ENCODE data around the gene PHYKPL.

Gene PHYKPL

GRCh38 chr5:178210073-178210535 is 22.5 kb downstream of the PHYKPL start:
- no peak for TF ChIP-seq CTCF (IDR thresholded peaks at IDR 0.05)

- TF ChIP-seq CTCF (IDR thresholded peaks at IDR 0.05): no peak
Observed at GRCh38 chr5:178209334-178210072, 23.1 kb downstream of the PHYKPL start.

- no peak for TF ChIP-seq CTCF (IDR thresholded peaks at IDR 0.05)
Observed at GRCh38 chr5:178208540-178209227, 23.9 kb downstream of the PHYKPL start.

- no peak for TF ChIP-seq CTCF (IDR thresholded peaks at IDR 0.05)
Observed at GRCh38 chr5:178207917-178208280, 24.7 kb downstream of the PHYKPL start.

GRCh38 chr5:178207183-178207916 is 25.3 kb downstream of the PHYKPL start:
- no peak for TF ChIP-seq CTCF (IDR thresholded peaks at IDR 0.05)

GRCh38 chr5:178206166-178207101 is 26.2 kb downstream of the PHYKPL start:
- no peak for TF ChIP-seq CTCF (IDR thresholded peaks at IDR 0.05)

GRCh38 chr5:178205749-178206047 is 26.9 kb downstream of the PHYKPL start:
- no peak for TF ChIP-seq CTCF (IDR thresholded peaks at IDR 0.05)

All from LNCAP (cell line).